ENCODE data around the gene IFFO2.

- TF ChIP-seq CTCF (IDR thresholded peaks at IDR 0.05; ENCODE audit: low read length) (no peak), EZH2 (optimal IDR thresholded peaks at IDR 0.05; ENCODE audit: low read depth, low read length) (no peak), EZH2phosphoT487 (IDR thresholded peaks at IDR 0.05; ENCODE audit: low read length) (no peak)
Measured at GRCh38 chr1:18989176-18989799, 32.8 kb upstream of the IFFO2 start.

All from MM.1S (cell line).